KMS-11 (cell line): ENCODE data around the gene IL15.
"Not testable (repeated sequence)": the region's sequence is repeated elsewhere in the genome, so short reads cannot be mapped to it uniquely, and the experiment has no call there.

Experiments used
- H2AFZ ChIP-seq: fragments of 200-600 bp; sonication (generic); 2 replicates; pipeline ENCODE4 v1.6.1; 2016; ENCODE audit warnings: antibody characterized with exemption, mixed run types, low read depth
- H3K27ac ChIP-seq: fragments of 200-600 bp; sonication (generic); 2 replicates; pipeline ENCODE4 v1.6.1; 2016; ENCODE audit warnings: mild to moderate bottlenecking, mixed run types
- H3K27me3 ChIP-seq: fragments of 200-600 bp; sonication (generic); 2 replicates; pipeline ENCODE4 v1.6.1; 2017; ENCODE audit warnings: mild to moderate bottlenecking, low read depth, mixed run types, moderate library complexity; ENCODE audit not compliant: insufficient read depth
- H3K36me3 ChIP-seq: fragments of 200-600 bp; sonication (generic); 2 replicates; pipeline ENCODE4 v1.6.1; 2017; ENCODE audit warnings: mild to moderate bottlenecking, mixed run types; ENCODE audit not compliant: insufficient read depth
- H3K4me1 ChIP-seq: fragments of 200-600 bp; sonication (generic); 2 replicates; pipeline ENCODE4 v1.6.1; 2016; ENCODE audit warnings: mild to moderate bottlenecking, low read depth, mixed run types; ENCODE audit not compliant: poor library complexity, severe bottlenecking
- H3K4me2 ChIP-seq: fragments of 200-600 bp; sonication (generic); 2 replicates; pipeline ENCODE4 v1.7.0; 2016; ENCODE audit warnings: mild to moderate bottlenecking, mixed run types
- H3K4me3 ChIP-seq: fragments of 200-600 bp; sonication (generic); IDR thresholded peaks from 2 replicates; pipeline ENCODE4 v1.6.1; 2017; ENCODE audit warnings: low read depth, low read length, mixed read lengths; ENCODE audit not compliant: insufficient read depth
- H3K79me2 ChIP-seq: fragments of 200-600 bp; sonication (generic); 2 replicates; pipeline ENCODE4 v1.6.1; 2016; ENCODE audit warnings: low read depth, mixed run types; ENCODE audit not compliant: insufficient read depth
- H3K9ac ChIP-seq: fragments of 200-600 bp; sonication (generic); 2 replicates; pipeline ENCODE4 v1.6.1; 2016; ENCODE audit warnings: mild to moderate bottlenecking, mixed run types
- H4K20me1 ChIP-seq: fragments of 200-600 bp; sonication (generic); 2 replicates; pipeline ENCODE4 v1.6.1; 2016; ENCODE audit warnings: mild to moderate bottlenecking, mixed run types; ENCODE audit not compliant: insufficient read depth
- TF ChIP-seq, protein P1 (sequence below): fragments of 200-600 bp; sonication (generic); conservative IDR thresholded peaks from 2 replicates; pipeline ENCODE4 v1.6.1; 2017; ENCODE audit warnings: low read depth, mild to moderate bottlenecking, antibody characterized with exemption, low read length, moderate library complexity, mixed read lengths

Gene IL15

DNA sequence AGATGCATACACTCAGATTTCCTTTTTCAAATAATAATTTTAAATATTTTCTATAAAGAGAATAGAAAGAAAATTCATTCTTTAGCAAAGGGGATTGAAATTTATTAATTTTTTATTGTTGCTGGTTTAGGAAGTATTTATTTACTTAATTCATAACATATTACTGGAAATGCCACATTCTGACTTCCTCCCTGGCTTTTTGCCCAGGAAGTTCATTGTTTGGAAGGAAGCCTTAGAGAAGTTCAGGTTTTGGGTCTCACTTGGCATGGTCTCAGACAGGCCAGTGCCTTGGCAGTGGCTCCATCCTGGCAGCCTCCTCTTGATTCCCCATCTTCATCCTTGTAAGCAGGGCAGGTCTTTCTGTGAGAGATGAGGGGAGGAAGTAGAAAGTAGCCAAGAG lies 50.5 kb downstream of the IL15 start:
- Histone ChIP-seq H4K20me1 (no peaks in the 10 kb centered on the region), H3K4me1 (no peaks in the 10 kb centered on the region), H2AFZ (no peak overlapping the region), H3K36me3 (no peaks in the 10 kb centered on the region), H3K79me2 (no peaks in the 10 kb centered on the region), H3K4me2 (no peak overlapping the region), H3K27ac (no peak overlapping the region), H3K4me3 (no peak overlapping the region), H3K9ac (no peak overlapping the region), H3K27me3 (no peaks in the 10 kb centered on the region)
- TF ChIP-seq, protein P1, sequence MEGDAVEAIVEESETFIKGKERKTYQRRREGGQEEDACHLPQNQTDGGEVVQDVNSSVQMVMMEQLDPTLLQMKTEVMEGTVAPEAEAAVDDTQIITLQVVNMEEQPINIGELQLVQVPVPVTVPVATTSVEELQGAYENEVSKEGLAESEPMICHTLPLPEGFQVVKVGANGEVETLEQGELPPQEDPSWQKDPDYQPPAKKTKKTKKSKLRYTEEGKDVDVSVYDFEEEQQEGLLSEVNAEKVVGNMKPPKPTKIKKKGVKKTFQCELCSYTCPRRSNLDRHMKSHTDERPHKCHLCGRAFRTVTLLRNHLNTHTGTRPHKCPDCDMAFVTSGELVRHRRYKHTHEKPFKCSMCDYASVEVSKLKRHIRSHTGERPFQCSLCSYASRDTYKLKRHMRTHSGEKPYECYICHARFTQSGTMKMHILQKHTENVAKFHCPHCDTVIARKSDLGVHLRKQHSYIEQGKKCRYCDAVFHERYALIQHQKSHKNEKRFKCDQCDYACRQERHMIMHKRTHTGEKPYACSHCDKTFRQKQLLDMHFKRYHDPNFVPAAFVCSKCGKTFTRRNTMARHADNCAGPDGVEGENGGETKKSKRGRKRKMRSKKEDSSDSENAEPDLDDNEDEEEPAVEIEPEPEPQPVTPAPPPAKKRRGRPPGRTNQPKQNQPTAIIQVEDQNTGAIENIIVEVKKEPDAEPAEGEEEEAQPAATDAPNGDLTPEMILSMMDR: no peak

DNA sequence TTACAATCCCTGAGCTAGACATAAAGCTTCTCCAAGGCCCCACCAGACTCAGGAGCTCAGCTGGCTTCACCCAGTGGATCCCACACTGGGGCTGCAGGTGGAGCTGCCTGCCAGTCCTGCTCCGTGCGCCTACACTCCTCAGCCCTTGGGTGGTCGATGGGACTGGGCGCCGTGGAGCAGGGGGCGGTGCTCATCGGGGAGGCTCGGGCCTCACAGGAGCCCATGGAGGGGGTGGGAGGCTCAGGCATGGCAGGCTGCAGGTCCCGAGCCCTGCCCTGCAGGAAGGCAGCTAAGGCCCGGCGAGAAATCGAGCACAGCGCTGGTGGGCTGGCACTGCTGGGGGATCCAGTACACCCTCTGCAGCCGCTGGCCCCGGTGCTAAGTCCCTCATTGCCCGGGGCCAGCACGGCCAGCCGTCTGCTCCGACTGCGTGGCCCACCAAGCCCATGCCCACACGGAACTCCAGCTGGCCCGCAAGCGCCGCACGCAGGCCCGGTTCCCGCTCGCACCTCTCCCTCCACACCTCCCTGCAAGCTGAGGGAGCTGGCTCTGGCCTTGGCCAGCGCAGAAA lies 53.4 kb downstream of the IL15 start:
- not testable (repeated sequence) for H4K20me1 ChIP-seq, H3K36me3 ChIP-seq, H2AFZ ChIP-seq, H3K4me1 ChIP-seq, H3K27ac ChIP-seq, H3K4me3 ChIP-seq, H3K4me2 ChIP-seq, H3K9ac ChIP-seq, H3K79me2 ChIP-seq, H3K27me3 ChIP-seq

DNA sequence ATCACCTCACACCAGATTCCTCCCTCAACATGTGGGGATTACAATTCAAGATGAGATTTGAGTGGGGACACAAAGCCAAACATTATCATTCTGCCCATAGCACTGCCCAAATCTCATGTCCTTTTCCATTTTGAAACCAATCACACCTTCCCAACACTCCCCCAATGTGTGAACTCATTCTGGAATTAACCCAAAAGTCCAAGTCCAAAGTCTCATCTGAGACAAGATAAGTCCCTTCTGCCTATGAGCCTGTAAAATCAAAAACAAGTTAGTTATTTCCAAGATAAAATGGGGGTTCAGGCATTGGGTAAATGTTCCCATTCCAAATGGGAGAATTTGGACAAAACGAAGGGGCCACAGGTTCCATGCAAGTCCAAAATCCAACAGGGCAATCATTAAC lies 54.9 kb downstream of the IL15 start:
- not testable (repeated sequence) for H3K79me2 ChIP-seq, H4K20me1 ChIP-seq, H3K4me3 ChIP-seq, H3K9ac ChIP-seq, H3K27ac ChIP-seq, H3K4me2 ChIP-seq, H3K27me3 ChIP-seq, H2AFZ ChIP-seq, H3K36me3 ChIP-seq, H3K4me1 ChIP-seq

DNA sequence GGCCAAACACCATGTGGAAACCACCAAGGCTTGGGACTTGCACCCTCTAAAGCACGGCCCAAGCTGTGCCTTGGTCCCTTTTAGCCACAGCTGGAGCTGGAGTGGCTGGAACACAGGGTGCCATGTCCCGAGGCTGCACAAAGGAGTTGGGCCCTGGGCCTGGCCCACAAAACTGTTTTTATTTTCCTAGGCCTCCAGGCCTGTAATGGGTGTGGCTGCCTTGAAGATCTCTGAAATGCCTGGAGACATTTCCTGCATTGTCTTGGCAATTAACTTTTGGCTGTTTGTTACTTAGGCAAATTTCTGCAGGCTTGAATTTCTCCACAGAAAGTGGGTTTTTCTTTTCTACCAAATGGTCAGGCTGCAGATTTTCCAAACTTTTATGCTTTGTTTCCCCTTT lies 55.7 kb downstream of the IL15 start:
- H3K9ac ChIP-seq: no peak overlapping the region
- no peaks in the 10 kb centered on the region for H3K79me2 ChIP-seq
- no peaks in the 10 kb centered on the region for H3K4me1 ChIP-seq
- no peaks in the 10 kb centered on the region for H4K20me1 ChIP-seq
- H3K4me2 ChIP-seq: no peak overlapping the region
- no peak overlapping the region for H2AFZ ChIP-seq
- no peaks in the 10 kb centered on the region for H3K36me3 ChIP-seq
- H3K4me3 ChIP-seq: no peak overlapping the region
- TF ChIP-seq, protein P1: no peak
- no peak overlapping the region for H3K27ac ChIP-seq
- no peaks in the 10 kb centered on the region for H3K27me3 ChIP-seq

- no peaks in the 10 kb centered on the region for H3K4me1 ChIP-seq
- no peak overlapping the region for H3K4me2 ChIP-seq
These were observed 60.7 kb downstream of the IL15 start for GRCh38 chr4:141697116-141697515.

More at GRCh38 chr4:141697116-141697515, 60.7 kb downstream of the IL15 start:
- TF ChIP-seq, protein P1: no peak
- Histone ChIP-seq H3K79me2 (no peaks in the 10 kb centered on the region), H2AFZ (no peak overlapping the region), H4K20me1 (no peaks in the 10 kb centered on the region), H3K4me3 (no peak overlapping the region), H3K27ac (no peak overlapping the region), H3K36me3 (no peaks in the 10 kb centered on the region), H3K27me3 (no peaks in the 10 kb centered on the region), H3K9ac (no peak overlapping the region)
